AG09309 (cell line): ENCODE measurements around the gene GPHN.

ENCODE experiments used
- DNase-seq: peaks from one replicate; pipeline ENCODE4 v3.0.0-alpha.2; 2010; ENCODE audit warnings: low read depth
- H3K4me3 ChIP-seq: 2 replicates; pipeline ENCODE4 v1.5.1; 2011; ENCODE audit warnings: mild to moderate bottlenecking, low read depth, low read length, moderate library complexity; ENCODE audit not compliant: control insufficient read depth
- CTCF ChIP-seq: IDR thresholded peaks from 2 replicates; pipeline ENCODE4 v1.5.1; 2011; ENCODE audit warnings: mild to moderate bottlenecking, low read depth, low read length, inconsistent platforms; ENCODE audit not compliant: insufficient read depth, control insufficient read depth; ENCODE audit errors: missing control alignments

The GPHN gene

GRCh38 chr14:66487164-66487563 lies 20.8 kb upstream of the GPHN start:
- TF ChIP-seq CTCF, result no peak
- no peak overlapping the region for H3K4me3 ChIP-seq
- no peak for DNase-seq

GRCh38 chr14:66490143-66491111 lies 17.5 kb upstream of the GPHN start:
- no peak for TF ChIP-seq CTCF
- no peak for DNase-seq
- no peak overlapping the region for H3K4me3 ChIP-seq

GRCh38 chr14:66493750-66494149 lies 14.2 kb upstream of the GPHN start:
- no peak for DNase-seq
- no peak for TF ChIP-seq CTCF
- no peak overlapping the region for H3K4me3 ChIP-seq

GRCh38 chr14:66495218-66496098 lies 12.5 kb upstream of the GPHN start:
- no peak overlapping the region for H3K4me3 ChIP-seq
- DNase-seq, result peak; percentile 38
- TF ChIP-seq CTCF, result peak; percentile 79

GRCh38 chr14:66496188-66496807 lies 11.6 kb upstream of the GPHN start:
- DNase-seq, result no peak
- TF ChIP-seq CTCF, result no peak
- H3K4me3 ChIP-seq, result no peak overlapping the region

- no peak for DNase-seq
- no peak overlapping the region for H3K4me3 ChIP-seq
- no peak for TF ChIP-seq CTCF
Measured at GRCh38 chr14:66496911-66497310, 11.0 kb upstream of the GPHN start.
